ENCODE results near the gene PTPRE.

- no peak for TF ChIP-seq CSDC2 (CRISPR knock-in tag; IDR thresholded peaks at IDR 0.05)
- no peak for TF ChIP-seq POU6F1 (CRISPR knock-in tag; IDR thresholded peaks at IDR 0.05; ENCODE audit: borderline replicate concordance, low read depth)
- TF ChIP-seq ARNTL (CRISPR knock-in tag; IDR thresholded peaks at IDR 0.05; ENCODE audit: borderline replicate concordance, low read depth), result no peak
- TF ChIP-seq ISL1 (CRISPR knock-in tag; IDR thresholded peaks at IDR 0.05), result no peak
- TF ChIP-seq ZFP3 (CRISPR knock-in tag; IDR thresholded peaks at IDR 0.05), result no peak
- TF ChIP-seq CSRNP3 (CRISPR knock-in tag; IDR thresholded peaks at IDR 0.05), result no peak
- no peak for TF ChIP-seq ZFP30 (CRISPR knock-in tag; IDR thresholded peaks at IDR 0.05)
- TF ChIP-seq CREB5 (CRISPR knock-in tag; IDR thresholded peaks at IDR 0.05; ENCODE audit: low read depth), result no peak
- TF ChIP-seq TSHZ2 (CRISPR knock-in tag; IDR thresholded peaks at IDR 0.05), result no peak
- TF ChIP-seq PATZ1 (CRISPR knock-in tag; IDR thresholded peaks at IDR 0.05; ENCODE audit: borderline replicate concordance), result no peak
- no peak for TF ChIP-seq ZNF565 (CRISPR knock-in tag; conservative IDR thresholded peaks at IDR 0.05; ENCODE audit: low read depth)
- TF ChIP-seq SNAI2 (CRISPR knock-in tag; IDR thresholded peaks at IDR 0.05), result no peak
These were observed 75.7 kb downstream of the PTPRE start for GRCh38 chr10:127982601-127983000.

Data from SK-N-SH treated with all-trans-retinoic acid at 6 μM for 48 hours (cell line).